ENCODE results near the gene CD19.

CD19 gene

GRCh38 chr16:28895609-28896008, 36.2 kb upstream of the CD19 start:
- TF ChIP-seq, protein P1, sequence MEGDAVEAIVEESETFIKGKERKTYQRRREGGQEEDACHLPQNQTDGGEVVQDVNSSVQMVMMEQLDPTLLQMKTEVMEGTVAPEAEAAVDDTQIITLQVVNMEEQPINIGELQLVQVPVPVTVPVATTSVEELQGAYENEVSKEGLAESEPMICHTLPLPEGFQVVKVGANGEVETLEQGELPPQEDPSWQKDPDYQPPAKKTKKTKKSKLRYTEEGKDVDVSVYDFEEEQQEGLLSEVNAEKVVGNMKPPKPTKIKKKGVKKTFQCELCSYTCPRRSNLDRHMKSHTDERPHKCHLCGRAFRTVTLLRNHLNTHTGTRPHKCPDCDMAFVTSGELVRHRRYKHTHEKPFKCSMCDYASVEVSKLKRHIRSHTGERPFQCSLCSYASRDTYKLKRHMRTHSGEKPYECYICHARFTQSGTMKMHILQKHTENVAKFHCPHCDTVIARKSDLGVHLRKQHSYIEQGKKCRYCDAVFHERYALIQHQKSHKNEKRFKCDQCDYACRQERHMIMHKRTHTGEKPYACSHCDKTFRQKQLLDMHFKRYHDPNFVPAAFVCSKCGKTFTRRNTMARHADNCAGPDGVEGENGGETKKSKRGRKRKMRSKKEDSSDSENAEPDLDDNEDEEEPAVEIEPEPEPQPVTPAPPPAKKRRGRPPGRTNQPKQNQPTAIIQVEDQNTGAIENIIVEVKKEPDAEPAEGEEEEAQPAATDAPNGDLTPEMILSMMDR (IDR thresholded peaks at IDR 0.05): no peak

DNA sequence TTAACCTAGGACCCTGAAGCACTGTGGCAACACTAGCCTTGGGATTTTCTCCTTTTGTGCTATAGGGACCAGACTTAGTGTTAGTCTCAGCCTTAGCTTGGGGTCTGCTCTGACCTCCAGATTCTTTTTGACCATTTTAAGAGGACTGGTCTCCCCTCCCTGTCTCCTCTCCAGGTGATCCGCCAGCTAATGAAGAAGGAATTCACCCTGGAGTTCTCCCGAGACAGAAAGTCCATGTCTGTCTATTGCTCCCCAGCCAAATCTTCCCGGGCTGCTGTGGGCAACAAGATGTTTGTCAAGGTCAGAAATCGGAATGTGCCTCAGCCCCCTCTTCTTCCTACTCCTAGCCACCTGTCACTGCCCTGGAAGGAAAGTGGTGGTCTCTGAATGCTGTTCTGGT, 33.9 kb upstream of the CD19 start:
- TF ChIP-seq, protein P1 (IDR thresholded peaks at IDR 0.05): no peak

DNA sequence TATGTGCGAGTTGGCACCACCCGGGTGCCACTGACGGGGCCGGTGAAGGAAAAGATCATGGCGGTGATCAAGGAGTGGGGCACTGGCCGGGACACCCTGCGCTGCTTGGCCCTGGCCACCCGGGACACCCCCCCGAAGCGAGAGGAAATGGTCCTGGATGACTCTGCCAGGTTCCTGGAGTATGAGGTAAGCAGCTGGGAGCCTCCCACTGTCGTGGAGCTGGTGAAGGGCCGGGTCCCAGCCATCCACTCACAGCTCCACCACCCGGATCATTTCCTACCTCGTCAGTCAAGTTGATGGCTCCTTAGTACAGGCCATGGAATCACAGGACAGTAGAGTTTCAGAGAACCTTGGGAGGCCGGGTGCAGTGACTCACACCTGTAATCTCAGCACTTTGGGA, 33.5 kb upstream of the CD19 start:
- TF ChIP-seq, protein P1 (IDR thresholded peaks at IDR 0.05): no peak

DNA sequence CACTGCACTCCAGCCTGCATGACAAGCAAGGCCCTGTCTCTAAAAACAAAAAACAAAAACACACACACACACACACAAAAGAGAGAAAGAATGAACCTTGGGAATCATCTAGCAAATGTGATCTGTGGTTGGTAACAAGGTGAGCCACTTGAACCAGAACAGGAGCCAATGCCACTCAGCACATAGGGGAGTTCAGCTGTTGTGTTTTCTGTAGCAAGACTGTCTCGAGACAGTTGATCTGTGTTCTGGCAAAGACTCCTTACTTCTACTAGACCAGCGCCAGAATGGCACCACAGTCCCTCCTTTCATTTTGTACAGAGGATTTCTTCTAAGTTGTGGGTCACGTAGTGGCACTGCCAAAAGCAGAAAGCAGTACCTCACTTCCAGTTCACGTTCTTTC, 32.8 kb upstream of the CD19 start:
- TF ChIP-seq, protein P1 (IDR thresholded peaks at IDR 0.05): no peak

DNA sequence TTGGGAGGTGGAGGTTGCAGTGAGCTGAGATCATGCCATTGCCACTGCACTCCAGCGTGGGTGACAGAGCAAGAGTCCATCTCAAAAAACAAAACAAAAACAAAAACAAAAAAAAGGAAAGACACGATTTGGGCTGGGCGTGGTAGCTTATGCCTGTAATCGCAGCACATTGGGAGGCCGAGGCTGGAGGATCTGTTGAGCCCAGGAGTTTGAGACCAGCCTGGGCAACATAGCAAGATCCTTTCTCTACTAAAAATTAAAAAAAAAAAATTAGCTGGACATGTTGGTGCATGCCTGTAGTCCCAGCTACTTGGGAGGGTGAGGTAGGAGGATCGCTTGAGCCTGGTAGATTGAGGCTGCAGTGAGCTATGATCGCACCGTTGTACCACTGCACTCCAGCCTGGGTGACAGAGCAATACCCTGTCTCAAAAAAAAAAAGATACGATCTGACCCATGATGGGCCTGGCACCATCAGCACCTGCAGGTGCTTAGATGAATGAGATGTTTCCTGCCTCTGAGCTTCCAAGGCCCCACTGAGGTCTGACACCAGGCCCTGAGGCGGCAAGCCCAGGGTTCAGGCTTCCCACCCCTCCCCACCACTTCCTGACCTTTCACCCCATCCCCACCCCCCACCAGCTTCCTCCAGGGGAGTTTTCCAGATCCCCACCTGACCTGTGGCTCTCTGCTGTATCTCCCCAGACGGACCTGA, 31.7 kb upstream of the CD19 start:
- TF ChIP-seq, protein P1 (IDR thresholded peaks at IDR 0.05): no peak

- TF ChIP-seq, protein P1 (IDR thresholded peaks at IDR 0.05): no peak
These were observed 31.2 kb upstream of the CD19 start for GRCh38 chr16:28900601-28901000.

GRCh38 chr16:28901862-28902261, 29.9 kb upstream of the CD19 start:
- TF ChIP-seq, protein P1 (IDR thresholded peaks at IDR 0.05): no peak

- TF ChIP-seq, protein P1 (IDR thresholded peaks at IDR 0.05): no peak
These were observed 28.9 kb upstream of the CD19 start for GRCh38 chr16:28902909-28903308.

Data from LNCAP (cell line).